GM23248 (cell line): ENCODE results near the gene STMP1.

Source experiments
- EZH2 ChIP-seq: fragments of 200-600 bp; sonication (generic); IDR thresholded peaks from 2 replicates; pipeline ENCODE4 v1.6.1; 2018; ENCODE audit warnings: antibody characterized with exemption, mild to moderate bottlenecking; ENCODE audit not compliant: insufficient read depth, poor library complexity, severe bottlenecking
- EZH2phosphoT487 ChIP-seq: fragments of 200-600 bp; sonication (generic); IDR thresholded peaks from 2 replicates; pipeline ENCODE4 v1.6.1; 2018; ENCODE audit warnings: antibody characterized with exemption, moderate library complexity, mild to moderate bottlenecking, low read depth; ENCODE audit not compliant: insufficient read depth

DNA sequence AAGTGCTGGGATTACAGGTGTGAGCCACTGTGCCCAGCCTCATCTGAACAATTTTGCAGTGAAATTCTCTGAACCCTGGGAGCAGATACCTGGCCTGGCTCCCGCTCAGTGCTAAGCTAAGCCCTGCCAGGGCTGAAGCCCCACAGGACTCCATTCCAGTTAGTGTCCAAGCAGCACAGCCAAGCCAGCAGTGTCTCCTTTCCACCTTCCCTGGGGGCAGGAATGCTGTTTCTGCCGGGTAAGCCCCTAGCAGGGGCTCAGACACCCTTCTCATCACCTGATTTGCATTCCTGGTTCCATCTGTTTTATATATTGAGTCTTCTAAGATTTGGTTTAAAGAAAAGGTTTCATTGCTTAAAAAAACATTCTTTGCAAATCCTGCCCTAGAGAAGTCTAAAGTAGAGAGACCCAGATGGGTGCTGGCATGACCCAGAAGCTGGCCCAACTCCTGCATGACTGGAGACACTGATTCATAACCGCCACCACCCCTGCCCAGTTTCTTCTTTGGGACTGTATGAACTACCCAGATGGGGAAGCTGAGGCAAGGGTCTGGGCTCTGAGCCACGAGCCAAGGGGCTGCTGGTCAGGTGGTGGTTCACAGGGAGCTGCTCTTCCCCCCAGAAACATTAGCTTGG lies 51.6 kb downstream of the STMP1 start:
- TF ChIP-seq EZH2 (no peak), EZH2phosphoT487 (no peak)
